GM21390 (cell line): Measurements from ENCODE around the gene PHF11.
"Not testable (repeated sequence)": the region's sequence is repeated elsewhere in the genome, so short reads cannot be mapped to it uniquely, and the experiment has no call there.

Experiments used
- ATAC-seq: cut with Tn5 transposase; IDR thresholded peaks from one replicate; pipeline ENCODE4 v1.9.1; 2021; ENCODE audit not compliant: unreplicated experiment

The PHF11 gene

DNA sequence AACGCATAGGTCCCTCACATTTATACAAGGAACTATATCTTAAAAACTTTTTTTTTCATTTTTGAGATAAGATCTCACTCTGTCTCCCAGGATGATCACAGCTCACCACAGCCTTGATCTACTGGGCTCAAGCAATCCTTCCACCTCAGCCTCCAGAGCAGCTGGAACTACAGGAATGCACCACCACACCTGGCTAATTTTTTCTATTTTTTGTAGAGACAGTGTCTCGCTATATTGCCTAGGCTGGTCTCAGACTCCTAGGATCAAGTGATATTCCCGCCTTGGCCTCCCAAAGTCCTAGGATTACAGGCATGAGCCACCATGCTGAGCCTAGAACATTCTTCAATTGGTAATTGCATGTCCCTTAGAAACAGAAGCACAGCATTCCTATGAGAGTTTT lies 47.9 kb downstream of the PHF11 start:
- ATAC-seq = no peak

DNA sequence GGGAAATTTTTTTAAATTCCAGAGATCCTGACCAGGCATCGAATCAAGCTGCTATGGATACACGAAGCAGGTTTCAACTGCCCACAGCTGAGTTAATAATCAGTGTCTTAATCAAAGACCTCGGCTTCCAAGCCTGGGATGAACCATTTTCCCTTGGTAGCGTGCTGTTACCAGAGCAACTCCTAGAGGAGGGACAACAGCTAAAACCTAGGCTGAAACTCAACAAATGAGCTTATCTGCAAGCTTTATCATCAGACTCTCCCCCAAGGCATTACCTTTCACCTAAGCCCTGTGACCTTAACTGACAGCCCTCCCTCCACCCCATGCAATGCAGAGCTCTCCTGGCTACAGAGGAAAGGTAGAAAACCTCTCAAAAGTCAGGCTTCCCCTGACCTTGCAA lies 49.9 kb downstream of the PHF11 start:
- no peak for ATAC-seq

DNA sequence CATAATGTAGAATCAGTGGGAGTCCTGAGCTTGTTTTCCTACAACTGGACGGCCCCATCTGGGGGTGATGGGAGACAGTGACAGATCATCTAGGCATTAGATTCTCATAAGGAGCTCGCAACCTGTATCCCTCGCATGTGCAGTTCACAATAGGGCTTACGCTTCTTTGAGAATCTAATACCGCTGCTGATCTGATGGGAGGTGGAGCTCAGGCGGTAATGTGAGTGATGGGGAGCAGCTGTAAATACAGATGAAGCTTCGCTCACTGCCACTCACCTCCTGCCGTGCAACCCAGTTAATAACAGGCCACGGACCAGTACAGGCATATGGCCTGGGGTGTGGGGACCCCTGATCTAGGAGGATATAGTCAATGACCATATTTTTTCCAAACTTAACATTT lies 50.8 kb downstream of the PHF11 start:
- ATAC-seq = no peak

DNA sequence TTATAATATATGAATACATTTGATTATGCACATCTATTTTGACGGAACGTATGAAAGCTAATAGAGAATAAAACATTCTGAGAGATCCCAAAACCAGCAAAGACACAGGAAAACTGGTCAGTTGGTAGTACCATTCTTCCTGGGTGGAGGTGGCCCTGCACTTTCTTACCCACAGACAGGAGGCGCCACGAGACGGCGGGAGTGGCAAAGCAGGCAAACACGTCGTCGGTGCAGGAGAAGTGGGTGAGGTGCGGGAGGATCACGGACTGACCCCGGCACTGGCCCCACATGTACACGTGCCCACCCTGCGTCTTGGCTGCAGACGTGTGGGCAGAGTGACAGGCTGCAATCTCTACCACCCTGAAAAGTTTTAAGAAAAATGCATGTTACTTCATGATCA lies 53.5 kb downstream of the PHF11 start:
- ATAC-seq = no peak

DNA sequence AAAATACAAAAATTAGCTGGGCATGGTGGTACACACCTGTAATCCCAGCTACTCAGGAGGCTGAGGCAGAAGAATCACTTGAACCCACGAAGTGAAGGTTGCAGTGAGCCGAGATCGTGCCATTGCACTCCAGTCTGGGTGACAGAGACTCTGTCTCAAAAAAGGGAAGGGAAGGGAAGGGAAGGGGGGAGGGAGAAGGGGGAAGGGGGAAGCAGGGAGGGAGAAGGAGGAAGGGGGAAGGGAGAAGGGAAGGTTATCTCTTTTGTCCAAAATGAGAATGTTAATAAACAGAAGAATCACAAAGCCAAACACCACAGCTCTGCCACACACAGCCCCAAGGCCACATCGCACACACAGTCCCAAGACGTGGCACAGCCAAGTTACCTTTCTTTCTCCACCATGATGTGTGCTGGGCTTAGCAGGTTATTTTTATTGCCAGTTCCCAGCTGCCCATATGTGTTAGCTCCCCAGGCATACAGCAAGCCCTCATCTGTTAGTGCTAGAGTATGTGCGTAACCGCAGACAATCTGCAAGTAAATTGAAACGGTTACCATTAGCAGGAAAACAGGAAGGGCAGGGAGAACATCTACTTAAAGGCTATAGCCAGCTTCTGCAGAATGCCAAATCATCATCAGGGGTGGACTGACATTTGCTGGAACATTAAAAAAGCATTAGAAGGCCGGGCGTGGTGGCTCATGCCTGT lies 55.3 kb downstream of the PHF11 start:
- no peak for ATAC-seq

DNA sequence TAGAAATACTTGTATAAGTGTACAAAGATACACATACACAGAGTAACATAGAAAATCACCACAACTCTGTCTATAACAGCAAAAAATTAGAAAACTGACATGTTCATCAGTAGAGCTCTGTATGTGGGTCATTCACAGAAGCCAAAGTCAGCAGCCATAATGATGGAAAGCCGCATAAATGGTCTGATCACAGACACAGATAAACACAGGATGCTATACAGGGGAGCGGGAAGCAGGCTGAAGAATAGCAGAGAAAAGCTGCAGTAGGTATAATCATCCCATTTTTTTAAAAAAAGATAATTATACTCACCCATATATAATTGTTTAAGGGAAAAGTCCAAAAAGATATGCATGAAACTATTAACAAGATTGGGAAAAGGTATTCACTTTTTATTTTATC lies 58.1 kb downstream of the PHF11 start:
- ATAC-seq = no peak

DNA sequence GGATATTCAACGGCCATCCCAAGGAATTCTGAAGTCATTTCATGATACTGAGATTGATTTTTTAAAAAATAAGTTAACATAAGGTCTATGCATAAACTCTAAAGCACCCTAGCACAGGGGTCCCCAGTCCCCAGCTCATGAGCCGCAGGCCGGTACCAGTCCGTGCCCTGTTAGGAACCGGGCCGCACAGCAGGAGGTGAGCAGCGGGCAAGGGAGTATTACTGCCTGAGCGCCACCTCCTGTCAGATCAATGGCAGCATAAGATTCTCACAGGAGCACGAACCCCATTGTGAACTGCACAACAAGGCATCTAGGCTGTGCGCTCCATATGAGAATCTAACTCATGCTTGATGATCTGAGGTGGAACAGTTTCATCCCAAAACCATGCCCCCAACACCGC lies 58.6 kb downstream of the PHF11 start:
- no peak for ATAC-seq

DNA sequence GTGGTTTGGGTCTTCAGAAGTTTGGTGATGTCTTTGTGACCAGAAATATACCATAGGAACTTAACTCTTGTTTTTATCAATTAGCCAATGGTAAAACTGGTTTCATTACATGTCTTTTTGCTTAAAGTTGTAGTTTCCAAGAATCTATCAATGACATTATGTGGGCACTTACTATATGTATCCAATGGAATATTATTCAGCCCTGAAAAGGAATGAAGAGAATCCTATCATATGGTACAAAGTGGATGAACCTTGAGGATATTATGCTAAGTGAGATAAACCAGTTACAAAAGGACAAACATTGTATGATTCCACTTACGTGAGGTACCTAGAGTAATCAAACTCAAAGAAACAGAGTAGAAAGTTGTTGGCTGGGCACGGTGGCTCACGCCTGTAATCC lies 63.3 kb downstream of the PHF11 start:
- no peak for ATAC-seq

DNA sequence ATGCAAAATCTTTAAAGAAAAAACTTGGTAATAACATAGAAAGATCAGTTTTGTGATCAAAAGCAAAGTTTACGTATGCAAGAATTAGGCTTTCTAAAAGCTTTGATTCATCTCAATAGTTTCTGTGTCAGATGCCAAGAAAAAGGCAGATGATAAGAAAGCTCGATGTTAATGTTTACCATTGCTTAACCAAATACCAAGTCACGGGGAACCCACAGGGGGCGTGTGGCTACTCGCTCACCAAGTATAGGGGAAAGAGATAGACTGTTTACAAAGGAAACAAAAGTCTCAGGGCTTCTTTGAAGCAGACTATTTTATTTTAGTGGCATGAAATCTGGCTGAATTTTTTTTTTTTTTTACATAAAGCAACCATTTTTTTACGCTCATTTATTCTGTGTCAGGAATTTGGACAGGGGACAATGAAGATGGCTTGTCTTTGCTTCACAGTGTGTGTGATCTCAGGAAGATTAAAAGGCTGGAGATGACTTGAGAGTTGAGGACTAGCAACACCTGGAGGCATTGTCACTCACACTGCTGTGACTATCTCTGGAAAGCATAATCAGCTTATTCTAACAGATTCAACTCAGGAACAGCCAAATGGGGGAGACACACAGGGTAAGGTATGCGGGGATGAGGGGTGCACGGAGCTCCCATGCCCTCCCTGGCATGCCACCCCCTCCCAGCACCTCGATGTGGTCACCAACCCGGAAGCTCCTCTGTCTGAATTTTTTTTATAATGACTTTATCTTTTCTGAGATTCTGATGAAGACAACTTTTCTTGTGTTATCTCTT lies 64.7 kb downstream of the PHF11 start:
- no peak for ATAC-seq

DNA sequence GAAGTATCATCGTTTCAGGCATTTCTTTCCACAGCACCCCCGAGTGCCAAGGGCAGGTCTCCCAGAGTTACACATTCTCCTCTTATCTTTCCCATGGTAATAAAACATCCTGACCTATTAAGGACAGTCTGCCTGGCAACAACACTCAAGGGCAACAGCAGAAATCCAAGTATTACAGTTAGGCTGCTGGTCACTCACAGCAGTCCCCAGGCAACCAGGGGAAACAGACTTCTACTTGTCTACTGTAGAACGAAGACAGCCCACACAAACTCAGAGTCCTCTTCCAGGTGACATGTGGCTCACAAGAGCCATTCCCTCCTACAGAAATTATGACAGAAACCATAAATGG lies 65.3 kb downstream of the PHF11 start:
- ATAC-seq = no peak

DNA sequence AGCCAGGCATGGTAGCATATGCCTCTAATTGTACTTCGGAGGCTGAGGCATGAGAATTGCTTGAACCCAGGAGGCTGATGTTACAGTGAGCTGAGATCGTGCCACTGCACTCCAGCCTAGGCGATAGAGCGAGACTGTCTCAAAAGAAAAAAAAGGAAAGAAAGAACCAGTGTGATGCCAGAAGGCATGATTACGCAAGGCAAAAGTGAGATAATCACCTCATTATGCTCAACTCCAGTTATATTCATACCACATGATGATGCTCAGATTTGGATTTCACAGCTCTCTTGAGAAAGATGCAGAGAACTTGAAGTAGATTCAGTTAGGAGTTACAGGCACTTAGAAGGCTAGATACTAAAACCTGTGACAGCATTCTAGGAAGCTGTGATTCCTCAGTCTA lies 67.8 kb downstream of the PHF11 start:
- ATAC-seq = no peak

DNA sequence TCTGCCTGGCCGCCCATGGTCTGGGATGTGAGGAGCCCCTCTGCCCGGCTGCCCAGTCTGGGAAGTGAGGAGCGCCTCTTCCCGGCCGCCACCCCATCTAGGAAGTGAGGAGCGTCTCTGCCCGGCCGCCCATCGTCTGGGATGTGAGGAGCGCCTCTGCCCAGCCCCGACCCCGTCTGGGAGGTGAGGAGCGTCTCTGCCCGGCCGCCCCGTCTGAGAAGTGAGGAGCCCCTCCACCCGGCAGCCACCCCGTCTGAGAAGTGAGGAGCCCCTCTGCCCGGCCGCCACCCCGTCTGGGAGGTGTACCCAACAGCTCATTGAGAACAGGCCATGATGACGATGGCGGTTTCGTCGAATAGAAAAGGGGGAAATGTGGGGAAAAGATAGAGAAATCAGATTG lies 69.7 kb downstream of the PHF11 start:
- ATAC-seq = not testable (repeated sequence)

DNA sequence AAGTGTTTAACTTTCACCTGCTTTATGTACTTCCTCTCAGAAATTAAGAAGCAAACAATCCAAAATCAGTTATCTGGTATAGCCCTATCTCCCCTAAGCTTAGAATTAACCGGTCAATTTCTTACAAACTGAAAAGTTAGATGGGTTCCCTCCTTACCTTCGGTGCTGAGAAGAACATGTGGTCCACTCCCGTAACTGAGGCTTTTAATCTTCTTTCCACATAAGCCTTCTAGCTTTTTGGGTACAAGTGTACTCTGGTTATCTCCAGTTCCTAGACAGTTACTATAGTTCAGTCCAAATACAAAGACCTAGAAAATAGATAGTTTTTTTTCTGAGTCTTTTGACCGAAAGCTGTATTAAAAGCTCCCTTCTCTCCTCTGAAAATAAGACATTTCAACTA lies 70.7 kb downstream of the PHF11 start:
- no peak for ATAC-seq

DNA sequence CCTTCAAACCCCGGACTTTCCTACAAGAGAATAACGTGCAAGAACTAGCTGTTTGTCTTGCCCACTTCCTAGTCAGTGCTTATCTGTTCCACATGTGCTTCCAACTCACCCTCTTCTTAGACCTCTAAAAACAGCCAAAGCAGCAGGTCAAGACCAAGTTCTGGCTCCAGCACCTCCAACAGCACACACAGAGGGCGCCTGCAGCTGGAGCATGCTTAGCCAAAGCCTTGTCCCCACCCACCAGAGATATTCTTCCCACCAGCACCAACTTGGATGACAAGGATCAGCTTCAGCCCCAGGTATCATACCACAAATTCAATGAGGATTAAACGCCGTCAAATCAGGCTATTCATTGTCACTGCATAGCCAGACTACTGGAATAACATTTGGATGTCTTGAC lies 71.7 kb downstream of the PHF11 start:
- no peak for ATAC-seq

DNA sequence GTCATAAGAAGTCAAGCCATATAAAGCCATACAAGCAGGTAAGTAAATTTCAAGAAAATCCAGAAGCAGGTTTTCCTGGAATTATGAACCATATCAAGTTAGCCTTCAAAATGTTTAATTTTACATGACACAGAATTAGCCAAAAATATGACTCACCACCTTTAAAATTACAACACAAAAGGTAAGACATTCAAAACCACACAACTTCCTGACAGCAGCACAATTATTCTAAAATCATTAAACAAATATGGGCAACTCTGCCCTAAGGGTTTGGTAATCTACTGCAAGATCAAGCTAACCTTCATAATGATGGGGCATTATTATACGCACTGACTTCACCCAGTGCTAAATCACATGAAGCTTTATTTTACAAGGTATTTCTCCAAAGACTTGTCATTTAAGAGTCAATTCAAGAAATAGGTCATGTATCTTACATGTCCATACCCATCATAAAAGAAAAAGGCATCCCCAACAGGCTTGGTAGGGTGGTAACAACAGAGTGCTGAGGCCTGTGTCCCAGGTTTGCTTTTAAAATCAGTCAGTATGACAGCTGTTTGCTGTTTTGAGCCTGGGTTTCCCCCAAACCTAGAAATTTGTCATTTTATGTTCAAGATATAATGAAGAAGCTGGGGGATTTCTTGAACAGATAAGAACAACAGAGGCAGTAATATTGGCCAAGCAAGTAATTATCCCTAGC lies 74.4 kb downstream of the PHF11 start:
- ATAC-seq = no peak

DNA sequence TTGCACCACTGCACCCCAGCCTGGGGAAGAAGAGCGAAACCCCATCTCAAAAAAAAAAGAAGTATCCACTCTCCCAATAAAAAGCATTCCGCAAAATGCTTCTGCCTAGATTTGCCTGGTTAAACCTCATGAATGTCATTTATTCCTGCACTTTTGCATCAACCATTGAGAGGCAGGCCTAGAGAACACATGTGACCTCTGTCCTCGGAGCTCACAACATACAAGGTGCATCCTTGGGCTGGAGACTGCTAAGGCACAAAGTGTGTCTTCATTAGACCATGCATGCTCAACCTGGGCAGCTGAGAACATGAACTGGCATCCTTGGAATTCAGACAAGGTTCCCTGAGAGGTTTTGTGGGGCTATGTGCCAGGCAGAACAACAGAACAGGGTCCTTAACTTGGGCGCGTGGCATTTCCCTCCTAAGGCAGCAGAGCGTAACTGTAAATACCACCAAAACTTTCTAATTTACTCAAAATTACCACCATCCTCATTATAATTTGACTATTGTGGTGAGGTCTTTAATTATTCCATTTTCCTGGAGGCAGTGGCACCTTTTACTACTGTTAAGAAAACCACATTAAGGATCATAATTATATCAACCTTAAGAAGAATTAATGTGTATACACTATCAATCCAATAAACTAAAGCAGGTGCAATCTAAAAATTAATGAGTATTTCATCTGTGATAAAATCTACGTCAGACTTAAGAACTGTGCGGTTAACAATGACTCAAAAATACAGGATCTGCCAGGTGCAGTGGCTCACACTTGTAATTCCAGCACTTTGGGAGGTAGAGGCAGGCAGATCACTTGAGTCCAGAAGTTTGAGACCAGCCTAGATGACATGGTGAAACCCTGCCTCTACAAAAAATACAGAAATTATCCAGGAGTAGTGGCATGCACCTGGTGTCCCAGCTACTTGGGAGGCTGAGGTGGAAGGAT lies 75.8 kb downstream of the PHF11 start:
- ATAC-seq = no peak
